Mammary epithelial cell (primary cell): ENCODE results near the gene STC2.

ENCODE experiments used
- CTCF ChIP-seq, 2 donors: IDR thresholded peaks in 1 of 2; conservative IDR thresholded peaks in 1 of 2; 2 replicates each; pipeline ENCODE4 v1.5.1; 2011 to 2012; ENCODE audit warnings: inconsistent platforms in 2 of 2, low read length in 2 of 2, mild to moderate bottlenecking in 2 of 2, control low read depth in 1 of 2, low read depth in 1 of 2; ENCODE audit not compliant: insufficient read depth in 1 of 2; ENCODE audit errors: extremely low read depth in 1 of 2
- EZH2 ChIP-seq: IDR thresholded peaks from 2 replicates; pipeline ENCODE4 v1.6.1; 2012; ENCODE audit warnings: low read length, inconsistent platforms, borderline replicate concordance

- no peak for TF ChIP-seq CTCF (conservative IDR thresholded peaks at IDR 0.05 in 1 of 2, IDR thresholded peaks at IDR 0.05 in 1 of 2; ENCODE audit: extremely low read depth in 1 of 2, insufficient read depth in 1 of 2, low read depth in 1 of 2, low read length in 2 of 2)
- TF ChIP-seq EZH2, result no peak
Measured at GRCh38 chr5:173331287-173331686, 3.1 kb upstream of the STC2 start.
